GM19395 (cell line): Measurements from ENCODE around the gene ARHGEF28.
A peak's percentile ranks its signal among the peaks of the same experiment; 100 is the strongest.

Experiments
- ATAC-seq: cut with Tn5 transposase; IDR thresholded peaks from one replicate; pipeline ENCODE4 v1.9.1; 2021; ENCODE audit warnings: mild to moderate bottlenecking, moderate library complexity; ENCODE audit not compliant: unreplicated experiment

Gene ARHGEF28, protein sequence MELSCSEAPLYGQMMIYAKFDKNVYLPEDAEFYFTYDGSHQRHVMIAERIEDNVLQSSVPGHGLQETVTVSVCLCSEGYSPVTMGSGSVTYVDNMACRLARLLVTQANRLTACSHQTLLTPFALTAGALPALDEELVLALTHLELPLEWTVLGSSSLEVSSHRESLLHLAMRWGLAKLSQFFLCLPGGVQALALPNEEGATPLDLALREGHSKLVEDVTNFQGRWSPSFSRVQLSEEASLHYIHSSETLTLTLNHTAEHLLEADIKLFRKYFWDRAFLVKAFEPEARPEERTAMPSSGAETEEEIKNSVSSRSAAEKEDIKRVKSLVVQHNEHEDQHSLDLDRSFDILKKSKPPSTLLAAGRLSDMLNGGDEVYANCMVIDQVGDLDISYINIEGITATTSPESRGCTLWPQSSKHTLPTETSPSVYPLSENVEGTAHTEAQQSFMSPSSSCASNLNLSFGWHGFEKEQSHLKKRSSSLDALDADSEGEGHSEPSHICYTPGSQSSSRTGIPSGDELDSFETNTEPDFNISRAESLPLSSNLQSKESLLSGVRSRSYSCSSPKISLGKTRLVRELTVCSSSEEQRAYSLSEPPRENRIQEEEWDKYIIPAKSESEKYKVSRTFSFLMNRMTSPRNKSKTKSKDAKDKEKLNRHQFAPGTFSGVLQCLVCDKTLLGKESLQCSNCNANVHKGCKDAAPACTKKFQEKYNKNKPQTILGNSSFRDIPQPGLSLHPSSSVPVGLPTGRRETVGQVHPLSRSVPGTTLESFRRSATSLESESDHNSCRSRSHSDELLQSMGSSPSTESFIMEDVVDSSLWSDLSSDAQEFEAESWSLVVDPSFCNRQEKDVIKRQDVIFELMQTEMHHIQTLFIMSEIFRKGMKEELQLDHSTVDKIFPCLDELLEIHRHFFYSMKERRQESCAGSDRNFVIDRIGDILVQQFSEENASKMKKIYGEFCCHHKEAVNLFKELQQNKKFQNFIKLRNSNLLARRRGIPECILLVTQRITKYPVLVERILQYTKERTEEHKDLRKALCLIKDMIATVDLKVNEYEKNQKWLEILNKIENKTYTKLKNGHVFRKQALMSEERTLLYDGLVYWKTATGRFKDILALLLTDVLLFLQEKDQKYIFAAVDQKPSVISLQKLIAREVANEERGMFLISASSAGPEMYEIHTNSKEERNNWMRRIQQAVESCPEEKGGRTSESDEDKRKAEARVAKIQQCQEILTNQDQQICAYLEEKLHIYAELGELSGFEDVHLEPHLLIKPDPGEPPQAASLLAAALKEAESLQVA (N-terminal part only)

DNA sequence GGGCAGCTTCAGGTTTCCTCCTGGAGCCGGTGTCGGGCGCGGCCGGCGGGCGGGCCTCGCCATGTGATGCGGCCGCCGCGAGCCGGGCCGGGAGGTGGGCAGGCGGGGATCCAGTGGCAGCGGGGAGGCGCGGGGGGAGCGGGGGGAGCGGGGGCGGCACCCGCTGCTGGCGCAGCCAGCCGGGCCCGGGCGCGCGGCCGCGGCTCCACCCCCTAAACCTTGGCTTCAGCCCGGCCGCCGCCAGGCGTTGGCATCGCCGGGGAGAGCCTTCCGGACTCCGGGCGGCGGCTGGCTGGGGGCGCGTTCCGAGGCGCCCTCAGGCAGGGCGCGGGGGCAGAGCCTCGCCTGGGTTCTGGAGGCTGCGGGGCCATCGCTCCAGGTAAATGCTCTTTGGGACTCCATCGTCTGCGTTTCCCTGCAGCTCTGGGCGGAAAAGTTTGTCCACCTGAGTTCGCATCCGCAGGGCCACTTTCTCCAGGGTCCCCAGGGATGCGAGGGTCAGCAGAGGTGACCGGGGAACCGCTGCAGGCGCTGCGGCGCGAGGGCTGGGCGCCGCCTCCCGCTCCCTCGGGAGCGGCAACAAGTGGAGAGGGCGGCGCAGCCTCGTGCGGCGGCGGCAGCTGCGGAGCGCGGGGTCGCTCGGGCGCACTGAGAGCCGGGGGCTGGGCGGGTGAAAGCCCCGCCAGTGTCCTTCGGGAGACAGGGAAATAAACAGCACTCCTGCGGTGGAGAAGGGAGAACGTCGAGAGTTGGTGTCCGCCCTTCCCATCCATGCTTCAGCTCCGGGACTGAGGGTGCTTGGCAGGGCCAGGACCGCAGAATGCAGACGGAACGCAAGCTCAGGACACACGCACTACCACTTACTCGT is at the start of gene ARHGEF28:
Gene ARHGEF28, plus strand, starts transcription at position 253 of the 868 bp plus-strand sequence. CDS start 58,656 bp downstream, outside the sequence.
- no peak for ATAC-seq

DNA sequence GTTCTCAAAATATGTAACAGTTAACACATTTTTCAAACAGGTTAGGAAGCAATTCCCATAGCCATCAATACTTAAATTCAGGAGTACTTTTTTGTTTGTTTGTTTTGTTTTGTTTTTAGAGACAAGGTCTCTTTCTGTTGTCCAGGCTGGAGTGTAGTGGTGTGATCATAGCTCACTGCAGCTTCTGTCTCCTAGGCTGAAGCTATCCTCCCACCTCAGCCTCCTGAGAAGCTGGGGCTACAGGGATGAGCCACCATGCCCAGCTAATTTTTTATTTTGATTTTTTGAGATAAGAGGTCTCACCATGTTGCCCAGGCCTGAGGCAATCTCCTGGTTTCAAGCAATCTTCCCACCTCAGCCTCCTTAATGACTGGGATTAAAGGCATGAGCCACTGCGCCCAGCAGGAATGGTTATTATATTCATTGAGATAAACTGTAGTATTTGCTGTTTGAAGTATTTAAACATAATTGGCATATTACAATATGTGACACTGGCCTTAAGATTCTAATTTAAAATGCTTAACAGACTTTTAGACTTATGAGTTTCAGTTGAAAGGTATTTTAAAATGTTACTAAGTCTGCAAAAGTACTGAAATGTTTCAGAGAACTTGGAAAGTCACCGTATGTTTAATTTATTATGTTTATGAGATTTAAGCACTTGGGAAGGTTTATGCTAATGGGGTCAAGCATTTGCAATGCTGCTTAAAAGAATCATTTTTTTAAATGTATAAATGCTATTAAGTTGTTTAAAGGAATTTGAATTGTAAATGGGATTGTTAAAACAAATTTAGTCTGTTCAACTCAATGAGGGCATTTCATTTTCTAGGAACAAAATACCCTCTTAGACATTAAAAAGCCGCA is 43.5 kb upstream of the ARHGEF28 start:
- ATAC-seq: no peak

DNA sequence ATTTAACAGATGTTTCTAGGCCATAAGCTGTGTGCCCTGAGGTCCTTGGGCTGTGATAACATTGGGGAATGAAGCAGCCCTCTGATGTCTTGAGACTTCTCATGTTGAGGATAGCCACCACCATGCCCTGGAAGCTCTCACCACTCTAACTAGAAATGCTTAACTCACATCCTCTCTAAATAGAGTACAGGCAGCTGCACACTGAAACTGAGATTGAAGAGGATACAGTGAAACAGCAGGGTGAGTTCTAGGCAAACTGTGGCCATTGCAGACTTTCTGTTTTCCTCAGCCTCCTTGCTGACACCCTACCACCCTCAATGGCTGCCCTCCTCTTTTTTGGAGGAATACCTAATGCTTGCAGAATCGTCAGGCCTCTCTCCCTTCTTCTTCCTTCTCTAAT is 38.1 kb upstream of the ARHGEF28 start:
- ATAC-seq: peak; percentile 64

DNA sequence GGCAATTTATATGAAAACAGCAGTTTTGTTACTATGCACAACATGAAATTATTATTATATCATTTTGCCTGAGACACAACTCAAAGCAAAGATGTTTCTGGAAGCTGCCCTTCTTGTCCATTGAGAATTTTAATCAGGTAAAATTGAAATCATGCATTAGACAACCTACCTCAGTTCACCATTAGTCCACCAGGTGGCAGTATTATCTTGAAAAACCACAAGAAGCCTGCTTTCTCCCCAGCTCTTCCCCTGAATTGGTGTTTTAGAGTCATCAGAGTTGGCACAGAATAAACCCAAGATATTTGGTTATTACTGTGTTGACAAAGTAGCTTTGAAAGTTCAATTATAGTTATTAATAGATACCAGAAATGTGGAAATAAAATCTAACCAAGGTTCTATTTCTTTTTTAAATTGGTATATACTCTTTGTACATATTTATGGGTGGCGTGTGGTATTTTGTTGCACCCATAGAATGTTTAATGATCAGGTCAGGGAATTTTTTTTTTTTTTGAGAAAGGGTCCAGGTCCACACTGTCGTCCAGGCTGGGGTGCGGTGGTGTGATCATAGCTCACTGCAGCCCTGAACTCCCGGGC is 34.8 kb upstream of the ARHGEF28 start:
- peak; percentile 70 for ATAC-seq

DNA sequence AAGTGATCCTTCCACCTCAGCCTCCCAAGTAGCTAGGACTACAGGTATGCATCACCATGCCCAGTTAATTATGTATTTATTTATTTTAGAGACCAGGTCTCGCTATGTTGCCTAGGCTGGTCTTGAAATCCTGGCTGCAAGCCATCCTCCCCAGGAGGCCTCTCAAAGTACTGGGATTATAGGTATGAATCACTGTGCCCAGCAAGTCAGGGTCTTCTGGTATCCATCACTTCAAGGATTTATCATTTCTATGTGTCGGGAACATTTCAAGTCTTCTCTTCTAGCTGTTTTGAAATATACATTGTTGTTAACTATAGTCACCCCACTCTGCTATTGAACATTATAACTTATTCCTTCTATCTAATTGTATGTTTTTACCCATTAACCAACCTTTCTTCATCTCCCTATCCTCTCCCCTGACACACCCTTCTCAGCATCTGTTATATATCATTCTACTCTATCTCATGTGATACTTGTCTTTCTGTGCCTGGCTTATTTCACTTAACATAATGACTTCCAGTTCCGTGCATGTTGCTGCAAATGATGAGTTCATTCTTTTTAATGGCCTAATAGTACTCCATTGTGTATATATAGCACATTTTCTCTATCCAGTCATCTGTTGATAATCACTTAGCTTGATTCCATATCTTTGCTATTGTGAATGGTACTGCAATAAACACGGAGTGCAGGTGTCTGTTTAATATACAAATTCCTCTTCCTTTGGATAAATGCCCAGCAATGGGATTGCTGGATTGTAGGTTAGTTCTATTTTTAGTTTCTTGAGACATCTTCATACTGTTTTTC is 34.1 kb upstream of the ARHGEF28 start:
- ATAC-seq: no peak

DNA sequence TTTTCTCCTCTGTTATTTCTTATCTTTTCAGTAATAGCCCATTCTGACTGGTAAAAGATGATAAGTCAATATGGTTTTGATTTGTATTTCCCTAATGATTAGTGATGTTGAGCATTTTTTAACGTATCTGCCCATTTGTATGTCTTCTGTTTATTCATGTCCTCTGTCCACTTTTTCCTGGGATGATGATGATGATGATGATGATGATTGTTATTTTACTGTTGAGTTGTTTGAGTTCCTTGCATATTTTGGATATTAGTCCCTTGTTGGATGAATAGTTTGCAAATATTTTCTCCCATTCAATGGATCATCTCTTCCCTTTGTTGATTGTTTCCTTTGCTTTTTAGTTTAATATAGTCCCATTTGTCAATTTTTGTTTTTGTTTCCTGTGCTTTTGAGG is 33.4 kb upstream of the ARHGEF28 start:
- no peak for ATAC-seq

DNA sequence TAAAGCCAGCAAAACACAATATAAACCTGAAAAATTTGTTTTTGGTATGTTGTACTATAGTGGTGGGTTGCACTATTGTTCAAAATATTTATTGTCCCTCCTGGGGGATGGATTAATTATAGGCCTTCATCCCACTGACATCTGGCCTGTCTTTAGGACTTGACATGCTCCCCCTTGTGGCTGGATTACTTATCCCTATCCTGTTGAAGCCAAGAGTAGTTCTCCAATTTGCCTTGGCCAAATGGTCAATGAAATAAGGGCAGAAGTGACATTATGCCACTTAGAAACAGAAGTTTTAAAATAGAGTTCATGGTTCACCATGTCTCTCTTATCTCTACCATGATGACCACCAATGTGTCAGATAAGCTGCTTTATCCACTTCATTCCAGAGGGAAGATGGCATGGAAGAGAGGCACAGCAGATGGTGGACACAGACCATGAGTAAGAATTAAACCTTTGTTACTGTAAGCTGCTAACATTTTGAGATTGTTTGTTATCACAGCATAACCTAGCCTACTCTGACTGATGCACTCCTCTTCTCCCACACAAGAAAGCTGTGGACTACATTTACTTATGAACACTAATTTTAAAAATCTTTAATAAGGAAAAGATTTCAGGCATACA is 29.2 kb upstream of the ARHGEF28 start:
- ATAC-seq: no peak

DNA sequence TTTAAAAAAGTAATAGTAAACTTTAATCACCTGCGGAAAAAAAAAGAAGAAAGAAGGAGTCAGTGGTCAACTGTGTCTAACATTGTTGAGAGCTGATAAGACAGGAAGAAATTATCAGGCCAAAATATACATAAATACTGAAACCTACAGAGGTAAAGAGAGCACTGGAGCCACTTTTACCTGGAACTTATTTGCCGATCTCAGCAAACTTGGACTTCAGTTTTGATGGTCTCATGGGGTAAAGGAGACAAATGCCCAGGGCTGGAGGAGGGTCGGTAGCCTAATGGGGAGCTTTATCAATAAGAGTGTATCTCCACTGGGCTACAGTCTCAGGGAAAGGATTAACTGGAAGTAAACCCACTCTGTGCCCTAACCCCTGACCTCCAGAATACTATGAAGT is 26.6 kb upstream of the ARHGEF28 start:
- ATAC-seq: no peak

DNA sequence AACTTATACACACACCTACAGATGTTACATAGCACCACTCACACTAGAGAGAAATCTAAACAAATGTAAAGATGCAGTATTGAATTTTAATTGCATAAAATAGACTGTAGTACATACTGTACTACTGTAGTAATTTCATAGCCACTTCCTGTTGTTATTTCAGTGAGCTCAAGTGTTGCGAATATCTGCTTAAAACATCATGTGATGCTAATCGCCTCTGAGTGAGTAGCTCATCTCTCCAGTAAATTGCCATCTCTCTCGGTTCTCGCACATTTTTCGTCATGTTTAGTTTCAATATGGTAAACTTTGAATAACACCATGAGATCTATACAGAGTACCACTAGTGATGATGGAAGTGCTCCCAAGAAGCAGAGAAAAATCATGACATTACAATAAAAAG is 22.0 kb upstream of the ARHGEF28 start:
- no peak for ATAC-seq

DNA sequence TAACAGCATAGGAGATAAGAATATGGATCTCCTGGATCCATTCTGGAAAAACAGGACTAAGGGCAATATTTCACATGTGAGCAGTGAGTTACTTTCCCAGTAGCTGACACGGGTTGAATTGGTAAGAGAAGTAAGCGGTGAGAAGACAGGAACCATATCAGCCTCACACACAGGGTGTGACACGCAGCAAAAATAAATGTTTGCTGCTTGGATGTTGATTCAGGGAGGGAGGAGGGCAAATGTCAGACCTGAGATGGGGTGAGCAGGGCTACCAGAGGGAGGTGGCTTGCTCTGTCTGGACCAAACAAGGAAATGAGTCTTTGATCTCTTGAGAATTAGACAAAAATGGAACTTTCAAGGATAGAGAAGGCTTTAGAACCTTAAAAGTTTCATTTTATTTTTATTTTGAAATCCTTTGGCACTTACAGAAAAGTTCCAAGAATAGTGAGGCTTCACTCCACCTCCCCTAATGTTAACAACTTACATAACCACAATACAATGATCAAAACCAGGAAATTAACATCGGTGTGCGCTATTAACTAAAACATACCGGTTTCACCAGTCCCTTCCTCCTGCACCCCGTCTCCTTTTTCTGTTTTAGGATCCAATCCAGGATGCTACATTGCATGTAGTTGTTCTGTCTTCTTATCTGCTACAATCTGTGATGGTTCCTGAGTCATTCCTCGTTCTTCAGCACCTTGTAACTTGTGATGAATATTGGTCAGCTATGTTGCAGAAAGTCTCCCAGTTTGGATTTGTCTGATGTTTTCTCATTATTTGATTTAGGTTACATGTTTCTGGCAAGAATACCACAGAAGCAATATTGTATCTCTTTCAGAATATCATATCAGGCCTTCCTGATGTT is 20.5 kb upstream of the ARHGEF28 start:
- no peak for ATAC-seq

DNA sequence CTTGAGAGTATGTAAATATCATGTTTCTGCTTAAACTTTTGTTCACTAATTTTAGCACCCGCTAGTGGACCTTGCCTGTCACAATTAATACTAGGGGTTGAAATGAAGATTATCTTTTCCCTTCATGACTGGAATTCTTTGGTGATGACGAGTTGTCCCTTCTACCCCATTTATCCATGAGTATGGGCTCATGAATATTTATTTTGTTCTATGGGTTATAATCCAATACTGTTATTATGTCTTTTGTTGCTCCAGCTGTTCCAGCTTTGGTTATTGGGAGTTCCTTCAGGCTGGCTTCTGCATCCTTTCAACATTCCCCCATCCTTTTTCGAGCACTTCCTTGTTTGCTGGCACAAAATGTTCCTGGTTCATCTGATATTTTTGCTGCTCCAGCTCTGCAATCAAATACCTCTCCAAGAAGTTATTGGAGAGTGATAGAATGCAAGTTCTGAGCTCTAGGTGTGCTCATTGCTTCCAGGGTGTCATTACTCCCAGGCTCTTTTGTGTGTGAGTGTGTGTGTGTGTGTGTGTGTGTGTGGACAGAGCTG is 19.7 kb upstream of the ARHGEF28 start:
- ATAC-seq: no peak

DNA sequence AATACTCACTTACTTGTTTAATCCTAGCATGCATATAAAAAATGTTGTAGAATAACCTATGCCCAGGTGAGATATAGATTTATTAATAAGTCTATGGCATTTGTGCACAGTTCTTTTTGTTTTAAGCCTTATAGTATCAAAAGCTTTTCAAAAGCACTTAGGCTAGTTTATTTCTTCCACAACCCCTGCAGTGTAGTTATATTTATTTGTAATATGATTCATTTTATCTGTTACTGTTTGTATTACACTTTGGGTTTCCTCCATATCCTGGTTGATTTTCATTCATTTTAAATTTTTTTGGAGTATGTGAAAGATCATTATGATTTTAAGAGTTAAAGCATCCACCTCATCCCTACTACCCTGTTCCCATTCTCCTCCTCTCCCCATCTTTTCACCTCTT is 18.8 kb upstream of the ARHGEF28 start:
- no peak for ATAC-seq

DNA sequence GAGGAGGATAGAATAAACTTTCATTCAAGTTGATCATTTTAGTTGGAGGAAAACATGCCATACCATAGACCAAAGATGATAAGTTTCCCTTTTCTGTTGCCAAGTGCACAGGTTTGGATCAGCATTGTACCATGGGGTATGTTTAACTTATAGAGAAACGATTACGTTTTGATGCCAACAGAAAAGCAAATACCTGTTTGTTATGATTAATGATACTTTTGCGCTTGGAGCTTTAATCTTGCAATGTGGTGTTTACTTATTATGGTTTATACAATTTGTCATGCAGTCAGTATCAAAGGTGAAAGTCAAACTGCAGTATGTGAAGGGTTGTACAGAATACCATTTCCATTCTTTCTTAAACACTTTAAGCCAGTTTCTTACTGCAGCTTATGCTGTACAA is 13.2 kb upstream of the ARHGEF28 start:
- ATAC-seq: no peak

DNA sequence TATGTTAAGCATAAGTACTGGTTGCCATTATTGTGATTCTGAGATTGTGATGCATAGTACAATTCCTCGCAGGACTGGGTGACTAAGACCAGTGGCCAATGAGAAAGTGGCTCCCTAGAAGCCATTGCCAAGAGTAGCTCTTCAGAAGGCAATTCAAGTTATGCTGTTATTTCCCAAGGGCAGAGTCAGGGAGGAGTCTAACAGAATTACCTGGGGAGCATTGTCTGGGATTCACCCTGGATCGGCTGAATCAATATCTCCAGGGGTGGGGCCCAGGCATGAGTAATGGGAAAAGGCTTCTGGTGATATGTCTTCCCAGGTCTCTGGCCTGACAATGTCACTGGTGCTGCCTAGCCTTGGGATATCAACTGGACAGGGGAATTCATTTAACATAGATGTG is 10.9 kb upstream of the ARHGEF28 start:
- ATAC-seq: no peak

DNA sequence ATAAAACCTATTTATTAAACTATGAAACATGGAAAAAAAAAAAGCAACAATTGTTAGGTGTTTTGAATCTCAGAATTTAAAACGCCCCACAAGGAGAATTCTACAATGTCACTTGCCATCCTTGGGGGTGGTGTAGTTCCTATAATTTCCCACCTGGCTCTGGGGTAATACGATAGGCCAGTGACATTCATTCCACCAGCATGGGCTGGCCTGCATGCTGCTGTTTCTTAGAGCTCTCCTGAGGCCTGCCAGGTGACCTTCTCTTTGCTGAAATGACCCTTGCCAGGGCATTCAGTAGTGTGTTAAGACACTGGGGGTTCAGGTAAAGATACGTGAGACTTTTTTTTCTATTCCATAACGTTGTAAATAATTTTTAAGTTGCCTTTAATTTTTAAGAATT is 10.0 kb upstream of the ARHGEF28 start:
- no peak for ATAC-seq

DNA sequence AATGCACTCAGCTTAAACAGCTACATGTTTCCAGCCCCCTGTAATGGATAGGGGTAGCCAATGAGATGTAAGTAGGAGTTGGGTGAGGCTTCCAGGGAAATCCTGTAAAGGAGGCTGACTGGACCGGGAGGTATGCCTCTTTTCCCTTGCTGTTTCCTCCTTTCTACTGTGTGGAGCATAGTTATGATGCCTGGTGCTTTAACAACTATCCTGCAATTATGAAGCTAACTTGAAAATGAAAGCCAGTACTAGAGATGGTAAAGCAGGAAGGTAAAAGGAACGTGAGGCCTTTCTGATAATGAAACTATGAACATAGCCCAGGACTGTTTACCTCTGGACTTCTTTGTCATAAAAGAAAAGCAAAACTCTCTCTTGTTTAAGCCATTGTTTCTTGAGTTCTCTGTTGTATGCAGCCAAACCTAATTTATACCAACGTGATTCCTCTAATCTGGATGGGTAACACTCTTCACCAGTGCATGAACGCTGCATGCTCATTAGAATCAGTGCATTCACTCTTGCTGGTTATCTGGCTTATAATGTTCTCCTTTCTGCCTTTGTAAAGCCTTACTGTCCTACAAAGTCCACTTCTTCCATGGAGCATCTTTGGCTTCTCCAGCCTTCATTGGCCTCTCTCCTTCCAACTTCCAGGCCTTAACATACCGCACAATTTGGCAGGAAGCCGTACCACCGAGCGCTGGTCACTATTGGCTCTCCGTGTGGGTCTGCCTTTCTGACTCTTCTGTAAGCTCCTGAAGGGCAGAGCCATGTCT is 8.3 kb upstream of the ARHGEF28 start:
- no peak for ATAC-seq
